GM23338 (cell line): ENCODE measurements around the gene SH2D2A. TPM values are rescaled to one million over a fixed set of nuclear protein-coding genes. Genes with fewer than 3 reads are reported as not detected.

Experiments
- CREB1 ChIP-seq: fragments of 250-450 bp; sonication (Bioruptor Pico); IDR thresholded peaks from 2 replicates; pipeline ENCODE4 v1.5.0; 2020; ENCODE audit warnings: low read depth, mild to moderate bottlenecking, moderate library complexity
- EZH2 ChIP-seq: fragments of 200-600 bp; sonication (generic); IDR thresholded peaks from one replicate; pipeline ENCODE4 v1.8.0; 2017; ENCODE audit warnings: antibody characterized with exemption, mild to moderate bottlenecking, low read depth; ENCODE audit not compliant: unreplicated experiment
- JUNB ChIP-seq: IDR thresholded peaks from one replicate; pipeline ENCODE4 v1.6.1; 2016; ENCODE audit warnings: antibody characterized with exemption; ENCODE audit not compliant: unreplicated experiment
- NANOG ChIP-seq: IDR thresholded peaks from 2 replicates; pipeline ENCODE4 v1.6.1; 2016; ENCODE audit warnings: antibody characterized with exemption, borderline replicate concordance
- POLR2AphosphoS5 ChIP-seq: IDR thresholded peaks from 2 replicates; pipeline ENCODE4 v1.6.1; 2016; ENCODE audit warnings: antibody characterized with exemption, low read depth
- ZNF331 ChIP-seq: fragments of 250-450 bp; sonication (Bioruptor Pico); IDR thresholded peaks from 2 replicates; pipeline ENCODE4 v1.5.0; 2020; ENCODE audit warnings: low read depth, mild to moderate bottlenecking, moderate library complexity
- ZNF462 ChIP-seq: fragments of 250-450 bp; sonication (Bioruptor Pico); IDR thresholded peaks from 2 replicates; pipeline ENCODE4 v1.5.0; 2020; ENCODE audit warnings: mild to moderate bottlenecking, moderate library complexity
- polyA plus RNA-seq: library from polyadenylated mRNA; unstranded; fragments of >200 nt; fragmentation: Nextera tagmentation; extraction: Ambion mirVana; gene quantifications from 2 replicates; pipeline ENCODE4 v1.2.1, GENCODE V29; 2016
- total RNA-seq: library from RNA; depleted of rRNA; stranded (reverse); fragments of >200 nt; shearing (Covaris generic); gene quantifications from 2 replicates; pipeline ENCODE4 v1.2.3, GENCODE V29; 2014
- TF ChIP-seq, protein P1 (sequence below), 2 experiments: fragments of 200-600 bp in 1 of 2; sonication (generic) in 1 of 2; conservative IDR thresholded peaks; 2 replicates each; pipeline versions ENCODE4 v1.5.1 to v1.6.1; 2016 to 2017; ENCODE audit warnings: antibody characterized with exemption in 2 of 2, low read depth in 2 of 2, mild to moderate bottlenecking in 2 of 2, moderate library complexity in 1 of 2

SH2D2A gene
- total and polyA plus RNA-seq, 2 experiments from 2014 or later = 5.5 to 11.5 TPM

DNA sequence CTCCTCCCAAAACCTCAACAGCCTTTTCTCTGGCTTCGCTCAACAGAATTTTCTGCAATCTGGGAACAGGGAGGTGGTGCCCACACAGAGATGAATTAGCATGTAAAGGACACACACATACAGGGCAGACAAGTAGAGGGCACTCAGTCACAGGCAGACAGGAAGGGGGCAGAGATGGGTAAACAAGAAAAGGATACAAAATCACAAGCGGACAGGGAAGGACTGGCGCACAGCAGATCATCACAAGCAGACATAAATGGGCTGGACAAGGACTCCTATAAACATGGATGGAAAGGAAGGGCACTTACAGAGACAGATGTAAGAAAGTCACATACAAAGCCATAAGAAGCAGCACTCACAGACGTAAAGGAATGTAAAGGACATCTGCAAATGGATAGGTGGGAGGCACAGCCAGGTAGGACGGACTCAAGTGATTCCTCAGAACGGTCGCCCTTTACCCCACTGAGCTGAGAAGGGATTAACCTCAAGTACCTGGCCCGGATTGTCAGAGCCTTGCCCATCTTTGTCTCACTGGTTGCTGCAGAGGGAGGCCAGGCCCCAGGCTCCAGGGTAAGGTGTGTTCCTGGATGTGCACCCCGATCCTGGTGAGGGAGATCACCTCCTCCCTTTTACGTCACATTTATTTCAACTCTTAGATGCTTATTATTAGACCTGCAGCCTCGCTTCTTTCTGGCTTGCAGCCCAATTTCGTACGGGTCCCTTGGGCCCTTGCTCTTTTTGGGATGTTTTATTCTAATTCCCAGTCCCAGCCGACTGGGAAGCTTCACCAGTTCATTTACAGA lies 50.1 kb downstream of the SH2D2A start (continued):
- TF ChIP-seq ZNF462 (CRISPR knock-in tag) = no peak
- no peak for TF ChIP-seq JUNB
- no peak for TF ChIP-seq CREB1 (CRISPR knock-in tag)
- TF ChIP-seq, protein P1, sequence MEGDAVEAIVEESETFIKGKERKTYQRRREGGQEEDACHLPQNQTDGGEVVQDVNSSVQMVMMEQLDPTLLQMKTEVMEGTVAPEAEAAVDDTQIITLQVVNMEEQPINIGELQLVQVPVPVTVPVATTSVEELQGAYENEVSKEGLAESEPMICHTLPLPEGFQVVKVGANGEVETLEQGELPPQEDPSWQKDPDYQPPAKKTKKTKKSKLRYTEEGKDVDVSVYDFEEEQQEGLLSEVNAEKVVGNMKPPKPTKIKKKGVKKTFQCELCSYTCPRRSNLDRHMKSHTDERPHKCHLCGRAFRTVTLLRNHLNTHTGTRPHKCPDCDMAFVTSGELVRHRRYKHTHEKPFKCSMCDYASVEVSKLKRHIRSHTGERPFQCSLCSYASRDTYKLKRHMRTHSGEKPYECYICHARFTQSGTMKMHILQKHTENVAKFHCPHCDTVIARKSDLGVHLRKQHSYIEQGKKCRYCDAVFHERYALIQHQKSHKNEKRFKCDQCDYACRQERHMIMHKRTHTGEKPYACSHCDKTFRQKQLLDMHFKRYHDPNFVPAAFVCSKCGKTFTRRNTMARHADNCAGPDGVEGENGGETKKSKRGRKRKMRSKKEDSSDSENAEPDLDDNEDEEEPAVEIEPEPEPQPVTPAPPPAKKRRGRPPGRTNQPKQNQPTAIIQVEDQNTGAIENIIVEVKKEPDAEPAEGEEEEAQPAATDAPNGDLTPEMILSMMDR (conservative IDR thresholded peaks at IDR 0.05; ENCODE audit: low read depth in 2 of 2) = no peak
- no peak for TF ChIP-seq NANOG
- TF ChIP-seq POLR2AphosphoS5 = no peak
- no peak for TF ChIP-seq ZNF331 (CRISPR knock-in tag)
- no peak for TF ChIP-seq EZH2
